ENCODE data around the gene AK2.

GRCh38 chr1:33081554-33082305, 45.0 kb upstream of the AK2 start:
- TF ChIP-seq CTCF (IDR thresholded peaks at IDR 0.05; ENCODE audit: low read depth, low read length, poor library complexity, severe bottlenecking) (no peak), EZH2phosphoT487 (IDR thresholded peaks at IDR 0.05; ENCODE audit: borderline replicate concordance, low read length) (no peak)
